ENCODE results near the gene SETBP1. TPM values are rescaled to one million over a fixed set of nuclear protein-coding genes. Genes with fewer than 3 reads are reported as not detected.

SETBP1 gene
- polyA plus RNA-seq, 6 donors from 2014 or later, result 6.0 to 20.2 (median 10.0) TPM

- DNase-seq (no peak), ATAC-seq (ENCODE audit: low read depth in 2 of 2) (no peak)
- Mint-ChIP-seq H3K4me3 (peak overlapping the region in 1 of 8 donors; percentile 36), H3K36me3 (no peaks in the 10 kb centered on the region), H3K27ac (peak overlapping the region in 4 of 6 donors; percentile 2 to 78 (median 31)), H3K27me3 (no peaks in the 10 kb centered on the region), H3K9me3 (peaks cover 0 to 2% (median under 1%) of the 10 kb centered on the region in 7 donors), H3K4me1 (peaks cover 48 to 81% (median 68%) of the 10 kb centered on the region in 3 donors)
Measured at GRCh38 chr18:44938720-44939665, 258.3 kb downstream of the SETBP1 start.

DNA sequence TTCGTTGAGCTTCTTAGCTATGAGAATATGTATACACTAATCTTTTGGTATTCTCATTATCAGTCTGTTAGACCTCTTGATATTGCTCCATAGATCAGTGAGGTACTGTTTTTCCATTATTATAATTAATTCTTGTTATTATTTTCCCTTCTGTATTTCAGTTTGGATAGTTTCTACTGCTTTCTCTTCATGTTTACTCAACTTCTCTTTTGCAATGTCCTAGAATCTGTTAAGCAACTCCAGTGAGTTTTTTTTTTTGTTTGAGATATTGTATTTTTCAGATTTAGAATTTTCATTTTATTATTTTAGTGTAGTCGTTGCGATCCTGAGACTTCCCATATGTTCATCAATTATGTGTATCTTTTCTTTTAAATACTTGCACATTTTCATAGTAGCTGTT lies 260.8 kb downstream of the SETBP1 start:
- H3K4me1 Mint-ChIP-seq, result peaks cover 50 to 81% (median 65%) of the 10 kb centered on the region in 3 donors
- ATAC-seq (ENCODE audit: low read depth in 2 of 2) (no peak), DNase-seq (no peak)
- no peaks in the 10 kb centered on the region for H3K27me3 Mint-ChIP-seq
- no peaks in the 10 kb centered on the region for H3K36me3 Mint-ChIP-seq
- peak overlapping the region in 1 of 8 donors; percentile 43 for H3K4me3 Mint-ChIP-seq
- H3K9me3 Mint-ChIP-seq, result peaks cover 0 to 1% (median 0%) of the 10 kb centered on the region in 7 donors
- peak overlapping the region in 1 of 6 donors; percentile 65 for H3K27ac Mint-ChIP-seq

GRCh38 chr18:44942073-44942472 lies 261.4 kb downstream of the SETBP1 start:
- Mint-ChIP-seq H3K4me1 (peaks cover 49 to 78% (median 64%) of the 10 kb centered on the region in 3 donors), H3K36me3 (no peaks in the 10 kb centered on the region), H3K27ac (peak overlapping the region in 1 of 6 donors; percentile 48), H3K9me3 (peaks cover 0 to 1% (median 0%) of the 10 kb centered on the region in 7 donors), H3K4me3 (no peak overlapping the region), H3K27me3 (no peaks in the 10 kb centered on the region)
- DNase-seq (no peak), ATAC-seq (ENCODE audit: low read depth in 2 of 2) (no peak)

- Mint-ChIP-seq H3K9me3 (peaks cover 0 to 1% (median 0%) of the 10 kb centered on the region in 7 donors), H3K4me3 (no peak overlapping the region), H3K27me3 (no peaks in the 10 kb centered on the region), H3K27ac (peak overlapping the region in 1 of 6 donors; percentile 83), H3K4me1 (peaks cover 39 to 71% (median 59%) of the 10 kb centered on the region in 3 donors), H3K36me3 (no peaks in the 10 kb centered on the region)
- no peak for DNase-seq
- no peak for ATAC-seq (ENCODE audit: low read depth in 2 of 2)
Measured at GRCh38 chr18:44943311-44943881, 262.7 kb downstream of the SETBP1 start.

DNA sequence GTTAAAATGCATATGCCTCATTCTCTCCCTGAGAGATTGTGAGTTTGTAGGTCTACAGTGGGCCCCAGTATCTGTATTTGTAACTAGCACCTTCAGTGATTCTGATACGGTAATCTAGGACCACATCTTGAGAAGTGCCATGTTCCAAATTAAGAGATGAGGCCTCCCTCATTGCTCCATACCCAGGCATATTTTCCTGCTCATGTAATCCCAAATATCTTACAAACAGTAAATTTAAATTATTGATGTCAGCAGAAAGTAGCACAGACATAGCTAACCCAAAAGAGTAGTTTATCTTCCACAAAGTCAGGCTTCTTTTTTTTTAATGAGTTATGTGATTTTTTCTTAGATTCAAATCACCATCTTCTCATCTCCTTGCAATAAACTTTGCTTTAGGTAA lies 263.8 kb downstream of the SETBP1 start:
- Mint-ChIP-seq H3K27me3 (no peaks in the 10 kb centered on the region), H3K4me3 (no peak overlapping the region), H3K27ac (no peak overlapping the region), H3K9me3 (peaks cover 0 to 1% (median 0%) of the 10 kb centered on the region in 7 donors), H3K4me1 (peaks cover 29 to 60% (median 52%) of the 10 kb centered on the region in 3 donors), H3K36me3 (peaks cover 2 to 5% of the 10 kb centered on the region in 2 donors)
- ATAC-seq (ENCODE audit: low read depth in 2 of 2) (no peak), DNase-seq (no peak)

GRCh38 chr18:44945888-44946401 lies 265.3 kb downstream of the SETBP1 start:
- no peak overlapping the region for H3K4me3 Mint-ChIP-seq
- H3K36me3 Mint-ChIP-seq, result peaks cover 17 to 20% of the 10 kb centered on the region in 2 donors
- ATAC-seq (ENCODE audit: low read depth in 2 of 2), result no peak
- peaks cover 0 to 1% (median 0%) of the 10 kb centered on the region in 7 donors for H3K9me3 Mint-ChIP-seq
- no peak for DNase-seq
- peak overlapping the region in 2 of 6 donors; percentile 57 to 94 for H3K27ac Mint-ChIP-seq
- peaks cover 27 to 49% (median 40%) of the 10 kb centered on the region in 3 donors for H3K4me1 Mint-ChIP-seq
- H3K27me3 Mint-ChIP-seq, result no peaks in the 10 kb centered on the region

- Mint-ChIP-seq H3K27ac (peak overlapping the region in 2 of 6 donors; percentile 57 to 94), H3K27me3 (no peaks in the 10 kb centered on the region), H3K36me3 (peaks cover 24 to 26% of the 10 kb centered on the region in 2 donors), H3K4me1 (peaks cover 22 to 43% (median 33%) of the 10 kb centered on the region in 3 donors), H3K9me3 (no peaks in the 10 kb centered on the region), H3K4me3 (no peak overlapping the region)
- no peak for ATAC-seq (ENCODE audit: low read depth in 2 of 2)
- no peak for DNase-seq
Measured at GRCh38 chr18:44946529-44947113, 265.9 kb downstream of the SETBP1 start.

DNA sequence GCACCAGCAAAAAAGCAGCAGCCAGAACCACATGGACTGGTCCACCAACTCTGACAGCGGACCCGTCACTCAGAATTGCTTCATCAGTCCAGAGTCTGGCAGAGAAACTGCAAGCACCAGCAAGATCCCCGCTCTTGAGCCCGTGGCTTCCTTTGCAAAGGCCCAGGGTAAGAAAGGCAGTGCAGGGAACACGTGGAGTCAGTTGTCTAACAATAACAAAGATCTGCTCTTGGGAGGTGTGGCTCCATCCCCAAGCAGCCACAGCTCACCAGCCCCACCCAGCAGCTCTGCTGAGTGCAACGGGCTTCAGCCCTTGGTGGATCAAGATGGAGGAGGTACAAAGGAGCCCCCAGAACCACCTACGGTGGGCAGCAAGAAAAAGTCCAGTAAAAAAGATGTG lies 269.3 kb downstream of the SETBP1 start:
- no peak for ATAC-seq (ENCODE audit: low read depth in 2 of 2)
- no peak overlapping the region for H3K4me3 Mint-ChIP-seq
- no peak for DNase-seq
- H3K27ac Mint-ChIP-seq, result peak overlapping the region in 1 of 6 donors; percentile 12
- H3K36me3 Mint-ChIP-seq, result peaks cover 45 to 51% of the 10 kb centered on the region in 2 donors
- H3K4me1 Mint-ChIP-seq, result peaks cover 17 to 23% (median 21%) of the 10 kb centered on the region in 3 donors
- no peaks in the 10 kb centered on the region for H3K27me3 Mint-ChIP-seq
- no peaks in the 10 kb centered on the region for H3K9me3 Mint-ChIP-seq

- Mint-ChIP-seq H3K27me3 (no peaks in the 10 kb centered on the region), H3K36me3 (peaks cover 52 to 58% of the 10 kb centered on the region in 2 donors), H3K27ac (peak overlapping the region in 1 of 6 donors; percentile 46), H3K9me3 (no peaks in the 10 kb centered on the region), H3K4me3 (no peak overlapping the region), H3K4me1 (peaks cover 17 to 24% (median 21%) of the 10 kb centered on the region in 3 donors)
- DNase-seq (no peak), ATAC-seq (ENCODE audit: low read depth in 2 of 2) (no peak)
Measured at GRCh38 chr18:44950685-44951195, 270.1 kb downstream of the SETBP1 start.

- H3K4me3 Mint-ChIP-seq, result no peak overlapping the region
- peaks cover 14 to 25% (median 19%) of the 10 kb centered on the region in 3 donors for H3K4me1 Mint-ChIP-seq
- DNase-seq (no peak), ATAC-seq (ENCODE audit: low read depth in 2 of 2) (no peak)
- H3K36me3 Mint-ChIP-seq, result peaks cover 62 to 66% of the 10 kb centered on the region in 2 donors
- peak overlapping the region in 1 of 6 donors; percentile 49 for H3K27ac Mint-ChIP-seq
- H3K9me3 Mint-ChIP-seq, result no peaks in the 10 kb centered on the region
- no peaks in the 10 kb centered on the region for H3K27me3 Mint-ChIP-seq
Measured at GRCh38 chr18:44951748-44952147, 271.1 kb downstream of the SETBP1 start.

- Mint-ChIP-seq H3K36me3 (peaks cover 65 to 83% of the 10 kb centered on the region in 2 donors), H3K4me3 (no peak overlapping the region), H3K27me3 (no peaks in the 10 kb centered on the region), H3K27ac (peak overlapping the region in 2 of 6 donors; percentile 10 to 44), H3K4me1 (peaks cover 12 to 28% (median 22%) of the 10 kb centered on the region in 3 donors), H3K9me3 (no peaks in the 10 kb centered on the region)
- DNase-seq (no peak), ATAC-seq (ENCODE audit: low read depth in 2 of 2) (no peak)
Measured at GRCh38 chr18:44954257-44954656, 273.6 kb downstream of the SETBP1 start.

DNA sequence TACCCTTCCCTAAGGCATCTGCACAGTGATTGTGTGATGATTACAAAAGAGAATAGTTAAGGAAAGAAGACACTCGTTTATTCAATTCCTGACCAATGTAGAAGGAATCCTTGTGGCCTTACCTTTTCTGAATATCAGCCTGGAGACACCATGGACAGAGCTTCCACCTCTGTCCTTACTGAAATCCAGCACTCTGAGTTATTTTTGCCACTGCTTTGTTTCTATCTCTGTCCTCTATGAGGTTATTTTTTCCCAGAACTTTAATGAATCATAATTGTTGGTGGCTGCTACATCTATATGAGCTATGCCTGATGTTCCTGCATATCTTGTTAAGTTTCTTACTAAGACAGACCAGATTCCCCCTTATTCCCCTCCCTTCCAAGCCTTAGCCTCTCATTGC lies 275.1 kb downstream of the SETBP1 start:
- Mint-ChIP-seq H3K27me3 (no peaks in the 10 kb centered on the region), H3K4me3 (no peak overlapping the region), H3K27ac (peak overlapping the region in 2 of 6 donors; percentile 14 to 37), H3K4me1 (peaks cover 12 to 34% (median 26%) of the 10 kb centered on the region in 3 donors), H3K9me3 (no peaks in the 10 kb centered on the region), H3K36me3 (peaks cover 52 to 75% of the 10 kb centered on the region in 2 donors)
- DNase-seq (no peak), ATAC-seq (ENCODE audit: low read depth in 2 of 2) (no peak)

DNA sequence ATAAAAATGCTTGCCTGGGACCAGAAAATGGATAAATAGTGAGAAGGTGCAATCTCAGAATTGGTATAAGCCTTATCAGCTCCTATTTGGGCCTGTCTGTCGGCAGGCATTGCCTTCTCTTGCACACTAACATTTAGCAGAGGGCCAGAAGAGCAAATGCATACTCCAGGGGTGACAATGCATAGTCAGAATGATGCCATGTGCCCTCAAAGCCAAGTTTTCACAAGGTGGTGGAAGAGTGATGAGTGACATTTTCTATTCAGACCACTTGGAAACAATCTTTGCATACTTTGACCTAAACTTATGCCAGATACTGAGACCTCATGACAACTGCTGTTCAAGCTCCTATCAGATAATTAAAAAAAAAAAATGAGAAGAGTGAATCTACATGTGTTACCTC lies 276.3 kb downstream of the SETBP1 start:
- Mint-ChIP-seq H3K27me3 (no peaks in the 10 kb centered on the region), H3K36me3 (peaks cover 52 to 75% of the 10 kb centered on the region in 2 donors), H3K4me3 (no peak overlapping the region), H3K9me3 (peaks cover 0 to 2% (median 0%) of the 10 kb centered on the region in 7 donors), H3K4me1 (peaks cover 17 to 42% (median 34%) of the 10 kb centered on the region in 3 donors), H3K27ac (peak overlapping the region in 1 of 6 donors; percentile 32)
- no peak for ATAC-seq (ENCODE audit: low read depth in 2 of 2)
- DNase-seq, result no peak

Measured in naive B cell (primary cell).